Measurements from ENCODE around the gene ADGRG1.

The ADGRG1 gene

DNA sequence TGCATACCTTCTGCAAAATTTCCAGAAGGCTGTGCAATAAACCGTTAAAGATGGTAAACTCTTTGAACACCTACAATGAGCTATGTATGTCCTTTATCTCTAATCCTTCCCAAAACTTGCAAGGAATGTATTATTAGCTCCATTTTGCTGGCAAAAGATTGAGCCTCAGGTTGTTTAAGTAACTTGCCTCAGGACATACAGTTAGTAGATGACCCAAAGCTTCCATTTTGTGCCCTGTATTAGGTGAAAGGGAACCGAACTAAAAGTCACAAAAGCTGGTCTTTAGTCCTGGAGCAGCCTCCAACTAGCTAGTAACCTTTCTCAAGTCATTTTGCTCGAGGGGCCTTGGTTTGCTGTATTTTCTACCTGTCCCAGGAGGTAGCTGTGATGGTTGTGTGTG lies 44.0 kb downstream of the ADGRG1 start:
- Histone ChIP-seq H3K9me3 (ENCODE audit: low read depth, low read length) (no peaks in the 10 kb centered on the region), H3K36me3 (ENCODE audit: insufficient read depth, low read length) (no peaks in the 10 kb centered on the region), H3K4me3 (no peak overlapping the region)

DNA sequence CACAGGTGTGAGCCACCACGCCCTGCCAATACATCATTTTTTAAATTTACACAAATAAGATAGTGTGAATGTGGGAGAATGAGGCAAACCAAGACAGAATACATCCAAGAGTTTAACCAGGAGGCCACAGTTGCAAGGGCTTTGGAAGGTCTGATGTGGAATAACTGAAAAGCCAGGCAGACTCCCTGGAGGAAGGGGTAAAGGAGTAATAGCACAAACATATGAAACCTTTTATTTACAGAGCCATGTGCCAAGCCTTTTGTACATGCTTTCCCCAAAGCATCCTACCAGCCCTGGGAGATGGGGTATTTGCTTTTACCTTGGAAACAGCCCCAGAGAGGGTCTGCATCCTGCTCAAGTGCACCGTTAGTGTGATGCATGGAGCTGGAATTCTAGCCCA lies 44.4 kb downstream of the ADGRG1 start:
- Histone ChIP-seq H3K9me3 (ENCODE audit: low read depth, low read length) (no peaks in the 10 kb centered on the region), H3K9ac (ENCODE audit: insufficient read length) (no peak overlapping the region), H3K36me3 (ENCODE audit: insufficient read depth, low read length) (no peaks in the 10 kb centered on the region), H3K27ac (no peak overlapping the region), H3K4me3 (no peak overlapping the region)
- DNase-seq (ENCODE audit: low read depth, low spot score): no peak
- no peak for TF ChIP-seq POLR2AphosphoS5 (IDR thresholded peaks at IDR 0.05; ENCODE audit: borderline replicate concordance, low read depth, low read length)
- no peak for TF ChIP-seq FOXP2 (optimal IDR thresholded peaks at IDR 0.05; ENCODE audit: control extremely low read depth, extremely low read length, insufficient read depth)
- no peak for TF ChIP-seq EZH2 (IDR thresholded peaks at IDR 0.05)

More for the DNA sequence above, 44.0 kb downstream of the ADGRG1 start:
- no peak for TF ChIP-seq POLR2AphosphoS5 (IDR thresholded peaks at IDR 0.05; ENCODE audit: borderline replicate concordance, low read depth, low read length)
- TF ChIP-seq EZH2 (IDR thresholded peaks at IDR 0.05): no peak
- no peak for TF ChIP-seq FOXP2 (optimal IDR thresholded peaks at IDR 0.05; ENCODE audit: control extremely low read depth, extremely low read length, insufficient read depth)
- Histone ChIP-seq H3K27ac (no peak overlapping the region), H3K9ac (ENCODE audit: insufficient read length) (no peak overlapping the region)
- no peak for DNase-seq (ENCODE audit: low read depth, low spot score)

DNA sequence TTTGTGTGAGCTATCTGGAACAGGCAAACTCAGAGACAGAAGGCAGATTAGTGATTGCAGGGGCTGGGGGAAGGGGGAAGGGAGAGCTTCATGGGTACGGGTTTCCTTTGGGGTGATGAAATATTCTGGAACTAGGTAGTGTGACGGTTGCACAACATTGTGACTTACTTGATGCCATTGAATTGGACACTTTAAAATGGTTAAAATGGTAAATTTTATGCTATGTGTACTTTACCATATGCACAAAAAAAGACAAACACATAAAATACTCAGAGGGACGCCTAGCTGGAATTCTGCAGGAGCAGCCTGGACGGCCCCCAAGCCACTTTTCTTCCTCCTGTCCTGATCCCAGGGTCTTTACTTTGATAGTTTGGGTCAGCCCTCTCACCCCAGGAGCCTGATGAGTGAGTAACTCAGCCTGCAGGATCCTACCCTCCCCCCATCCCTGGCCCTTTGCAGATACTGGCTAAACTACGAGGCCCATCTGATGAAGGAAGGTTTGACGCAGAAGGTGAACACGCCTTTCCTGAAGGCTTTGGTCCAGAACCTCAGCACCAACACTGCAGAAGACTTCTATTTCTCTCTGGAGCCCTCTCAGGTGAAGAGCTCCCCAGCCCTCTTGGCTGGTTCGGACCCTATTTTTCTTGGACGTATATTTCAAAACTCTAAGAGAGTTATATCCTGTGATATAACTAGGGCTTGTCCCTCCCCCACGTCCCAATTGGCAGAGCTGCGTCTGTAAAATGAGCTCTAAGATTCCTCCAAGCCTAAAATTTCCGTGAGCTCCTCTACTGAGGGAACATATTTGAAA lies 47.5 kb downstream of the ADGRG1 start:
- H3K9me3 ChIP-seq (ENCODE audit: low read depth, low read length): no peaks in the 10 kb centered on the region

DNA sequence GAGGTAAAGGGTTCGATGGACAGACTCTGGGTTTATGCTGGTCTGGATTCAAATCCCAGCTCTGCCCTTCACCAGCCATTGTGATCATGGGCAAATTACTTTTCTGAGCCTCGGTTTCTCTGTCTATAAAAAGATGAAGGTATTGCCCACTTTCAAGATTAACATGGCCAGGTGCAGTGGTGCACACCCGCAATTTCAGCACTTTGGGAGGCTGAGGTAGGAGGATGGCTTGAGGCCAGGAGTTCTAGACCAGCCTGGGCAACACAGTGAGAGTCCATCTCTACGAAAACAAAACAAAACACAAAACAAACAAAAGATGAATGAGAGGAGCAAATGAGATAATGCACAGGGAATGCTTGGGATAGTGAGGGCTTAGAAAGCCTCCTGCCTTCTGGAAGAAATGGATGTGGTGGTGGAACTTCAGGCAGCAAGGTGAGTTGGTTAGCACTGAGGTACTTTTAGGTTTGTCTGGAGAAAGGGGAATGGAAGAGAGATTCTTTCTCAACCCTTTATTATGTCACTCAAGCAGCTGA lies 48.2 kb downstream of the ADGRG1 start:
- DNase-seq (ENCODE audit: low read depth, low spot score): no peak
- Histone ChIP-seq H3K9me3 (ENCODE audit: low read depth, low read length) (no peaks in the 10 kb centered on the region), H3K27ac (no peak overlapping the region), H3K9ac (ENCODE audit: insufficient read length) (no peak overlapping the region), H3K36me3 (ENCODE audit: insufficient read depth, low read length) (no peaks in the 10 kb centered on the region), H3K4me3 (no peak overlapping the region)
- TF ChIP-seq EZH2 (IDR thresholded peaks at IDR 0.05) (no peak), FOXP2 (optimal IDR thresholded peaks at IDR 0.05; ENCODE audit: control extremely low read depth, extremely low read length, insufficient read depth) (no peak), POLR2AphosphoS5 (IDR thresholded peaks at IDR 0.05; ENCODE audit: borderline replicate concordance, low read depth, low read length) (no peak)

More for the DNA sequence above, 47.5 kb downstream of the ADGRG1 start:
- TF ChIP-seq POLR2AphosphoS5 (IDR thresholded peaks at IDR 0.05; ENCODE audit: borderline replicate concordance, low read depth, low read length) (no peak), EZH2 (IDR thresholded peaks at IDR 0.05) (no peak), FOXP2 (optimal IDR thresholded peaks at IDR 0.05; ENCODE audit: control extremely low read depth, extremely low read length, insufficient read depth) (no peak)
- no peak overlapping the region for H3K27ac ChIP-seq
- H3K36me3 ChIP-seq (ENCODE audit: insufficient read depth, low read length): no peaks in the 10 kb centered on the region
- no peak for DNase-seq (ENCODE audit: low read depth, low spot score)
- no peak overlapping the region for H3K4me3 ChIP-seq
- H3K9ac ChIP-seq (ENCODE audit: insufficient read length): no peak overlapping the region

DNA sequence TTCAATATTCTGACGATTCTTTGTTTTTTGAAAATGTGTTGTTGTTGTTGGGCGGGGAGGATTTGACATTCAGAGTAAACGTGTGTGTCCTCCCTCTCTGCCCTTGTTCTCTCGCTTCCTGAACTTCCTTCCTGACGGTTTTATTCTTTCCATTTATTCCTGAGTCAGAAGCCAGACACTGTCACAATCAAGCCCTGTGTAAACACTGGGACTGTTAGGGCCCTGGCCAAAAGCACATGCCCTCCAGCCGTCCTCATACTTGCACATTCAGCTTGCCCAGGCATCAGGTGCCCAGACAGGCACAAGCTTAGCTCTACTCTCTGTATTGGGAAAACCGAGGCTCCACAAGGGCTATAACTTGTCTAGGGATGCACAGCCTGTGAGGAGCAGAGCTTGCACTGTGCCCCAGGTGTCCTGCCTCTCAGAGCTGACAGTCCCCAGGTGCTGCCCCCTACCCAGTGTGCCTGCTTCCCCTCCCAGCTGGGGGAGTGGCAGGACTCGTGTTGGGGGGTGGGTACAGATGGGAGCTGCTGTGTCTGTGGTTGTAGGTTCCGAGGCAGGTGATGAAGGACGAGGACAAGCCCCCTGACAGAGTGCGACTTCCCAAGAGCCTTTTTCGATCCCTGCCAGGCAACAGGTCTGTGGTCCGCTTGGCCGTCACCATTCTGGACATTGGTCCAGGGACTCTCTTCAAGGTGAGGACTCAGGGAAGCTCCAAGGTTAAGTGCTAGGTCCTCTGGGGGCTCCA lies 49.4 kb downstream of the ADGRG1 start:
- no peak overlapping the region for H3K9ac ChIP-seq (ENCODE audit: insufficient read length)
- H3K9me3 ChIP-seq (ENCODE audit: low read depth, low read length): no peaks in the 10 kb centered on the region
- H3K4me3 ChIP-seq: no peak overlapping the region
- TF ChIP-seq FOXP2 (optimal IDR thresholded peaks at IDR 0.05; ENCODE audit: control extremely low read depth, extremely low read length, insufficient read depth): no peak
- TF ChIP-seq EZH2 (IDR thresholded peaks at IDR 0.05): no peak
- TF ChIP-seq POLR2AphosphoS5 (IDR thresholded peaks at IDR 0.05; ENCODE audit: borderline replicate concordance, low read depth, low read length): no peak
- no peak for DNase-seq (ENCODE audit: low read depth, low spot score)
- no peak overlapping the region for H3K27ac ChIP-seq
- no peaks in the 10 kb centered on the region for H3K36me3 ChIP-seq (ENCODE audit: insufficient read depth, low read length)

DNA sequence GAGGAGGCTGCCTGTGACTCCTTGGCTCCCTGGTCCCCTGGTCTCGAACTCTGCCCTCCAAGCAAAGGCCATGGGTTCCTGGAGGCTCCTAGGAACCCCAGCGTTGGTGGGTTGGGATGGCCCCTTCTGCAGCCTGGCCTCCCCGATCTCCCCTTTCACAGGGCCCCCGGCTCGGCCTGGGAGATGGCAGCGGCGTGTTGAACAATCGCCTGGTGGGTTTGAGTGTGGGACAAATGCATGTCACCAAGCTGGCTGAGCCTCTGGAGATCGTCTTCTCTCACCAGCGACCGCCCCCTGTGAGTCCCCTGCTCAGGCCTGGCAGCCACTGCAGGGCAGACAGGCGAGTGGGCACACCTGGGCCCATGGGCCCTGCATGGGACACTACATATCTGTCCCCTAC lies 50.6 kb downstream of the ADGRG1 start:
- no peaks in the 10 kb centered on the region for H3K36me3 ChIP-seq (ENCODE audit: insufficient read depth, low read length)
- DNase-seq (ENCODE audit: low read depth, low spot score): no peak
- H3K9me3 ChIP-seq (ENCODE audit: low read depth, low read length): no peaks in the 10 kb centered on the region
- no peak for TF ChIP-seq POLR2AphosphoS5 (IDR thresholded peaks at IDR 0.05; ENCODE audit: borderline replicate concordance, low read depth, low read length)
- no peak for TF ChIP-seq FOXP2 (optimal IDR thresholded peaks at IDR 0.05; ENCODE audit: control extremely low read depth, extremely low read length, insufficient read depth)
- TF ChIP-seq EZH2 (IDR thresholded peaks at IDR 0.05): no peak
- H3K4me3 ChIP-seq: no peak overlapping the region
- H3K9ac ChIP-seq (ENCODE audit: insufficient read length): no peak overlapping the region
- no peak overlapping the region for H3K27ac ChIP-seq

DNA sequence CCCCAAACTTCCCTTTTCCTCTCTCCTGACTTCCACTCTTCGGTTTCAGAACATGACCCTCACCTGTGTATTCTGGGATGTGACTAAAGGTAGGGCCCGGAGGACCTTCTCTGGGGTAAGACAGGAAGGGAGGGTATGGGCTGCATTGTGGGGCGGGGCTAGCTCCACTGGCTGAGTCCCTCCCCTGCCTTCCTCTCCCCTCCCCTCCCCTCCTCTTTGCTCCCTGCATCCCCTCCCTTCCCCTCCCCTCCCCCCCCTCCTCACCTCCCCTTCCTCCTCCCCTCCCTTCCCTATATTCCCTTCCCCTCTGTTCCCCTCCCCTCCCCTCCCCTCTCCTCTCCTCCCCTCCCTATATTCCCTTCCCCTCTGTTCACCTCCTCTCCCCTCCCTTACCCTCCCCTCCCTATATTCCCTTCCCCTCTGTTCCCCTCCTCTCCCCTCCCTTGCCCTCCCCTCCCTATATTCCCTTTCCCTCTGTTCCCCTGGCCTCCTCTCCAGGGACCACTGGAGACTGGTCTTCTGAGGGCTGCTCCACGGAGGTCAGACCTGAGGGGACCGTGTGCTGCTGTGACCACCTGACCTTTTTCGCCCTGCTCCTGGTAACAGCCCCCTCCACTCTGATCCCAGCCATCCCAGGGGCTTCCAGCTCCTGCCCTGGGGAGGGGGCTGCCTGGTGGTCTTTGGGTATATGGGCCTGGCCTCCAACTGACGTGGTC lies 51.5 kb downstream of the ADGRG1 start:
- no peak overlapping the region for H3K4me3 ChIP-seq
- no peak for DNase-seq (ENCODE audit: low read depth, low spot score)
- no peaks in the 10 kb centered on the region for H3K9me3 ChIP-seq (ENCODE audit: low read depth, low read length)
- no peak for TF ChIP-seq FOXP2 (optimal IDR thresholded peaks at IDR 0.05; ENCODE audit: control extremely low read depth, extremely low read length, insufficient read depth)
- TF ChIP-seq POLR2AphosphoS5 (IDR thresholded peaks at IDR 0.05; ENCODE audit: borderline replicate concordance, low read depth, low read length): no peak
- TF ChIP-seq EZH2 (IDR thresholded peaks at IDR 0.05): no peak
- H3K36me3 ChIP-seq (ENCODE audit: insufficient read depth, low read length): no peaks in the 10 kb centered on the region
- no peak overlapping the region for H3K27ac ChIP-seq
- H3K9ac ChIP-seq (ENCODE audit: insufficient read length): no peak overlapping the region
